HCT116 (cell line): ENCODE results near the gene SC5D.

ENCODE experiments used
- FOSL1 ChIP-seq: IDR thresholded peaks from 2 replicates; pipeline ENCODE4 v1.6.1; 2012; ENCODE audit warnings: low read depth
- POLR2A ChIP-seq: IDR thresholded peaks from 2 replicates; pipeline ENCODE4 v1.7.0; 2011; ENCODE audit warnings: borderline replicate concordance; ENCODE audit not compliant: insufficient read depth, insufficient read length; ENCODE audit errors: extremely low read depth
- YY1 ChIP-seq: IDR thresholded peaks from 2 replicates; pipeline ENCODE4 v1.6.1; 2011; ENCODE audit warnings: low read length, low read depth, moderate library complexity, mild to moderate bottlenecking; ENCODE audit not compliant: insufficient replicate concordance; ENCODE audit errors: extremely low read depth
- TF ChIP-seq, protein P1 (sequence below), 3 experiments: fragments of 200-600 bp in 1 of 3; sonication (generic) in 1 of 3; IDR thresholded peaks in 2 of 3; conservative IDR thresholded peaks in 1 of 3; 2 replicates each; pipeline ENCODE4 v1.5.1; 2012 to 2017; ENCODE audit warnings: low read depth in 2 of 3, low read length in 2 of 3, antibody characterized with exemption in 1 of 3, borderline replicate concordance in 1 of 3, control low read depth in 1 of 3, mild to moderate bottlenecking in 1 of 3, mixed read lengths in 1 of 3, mixed run types in 1 of 3, moderate library complexity in 1 of 3; ENCODE audit not compliant: insufficient read depth in 1 of 3
- TF ChIP-seq, protein P2 (sequence below): IDR thresholded peaks from 2 replicates; pipeline ENCODE4 v1.6.1; 2012

DNA sequence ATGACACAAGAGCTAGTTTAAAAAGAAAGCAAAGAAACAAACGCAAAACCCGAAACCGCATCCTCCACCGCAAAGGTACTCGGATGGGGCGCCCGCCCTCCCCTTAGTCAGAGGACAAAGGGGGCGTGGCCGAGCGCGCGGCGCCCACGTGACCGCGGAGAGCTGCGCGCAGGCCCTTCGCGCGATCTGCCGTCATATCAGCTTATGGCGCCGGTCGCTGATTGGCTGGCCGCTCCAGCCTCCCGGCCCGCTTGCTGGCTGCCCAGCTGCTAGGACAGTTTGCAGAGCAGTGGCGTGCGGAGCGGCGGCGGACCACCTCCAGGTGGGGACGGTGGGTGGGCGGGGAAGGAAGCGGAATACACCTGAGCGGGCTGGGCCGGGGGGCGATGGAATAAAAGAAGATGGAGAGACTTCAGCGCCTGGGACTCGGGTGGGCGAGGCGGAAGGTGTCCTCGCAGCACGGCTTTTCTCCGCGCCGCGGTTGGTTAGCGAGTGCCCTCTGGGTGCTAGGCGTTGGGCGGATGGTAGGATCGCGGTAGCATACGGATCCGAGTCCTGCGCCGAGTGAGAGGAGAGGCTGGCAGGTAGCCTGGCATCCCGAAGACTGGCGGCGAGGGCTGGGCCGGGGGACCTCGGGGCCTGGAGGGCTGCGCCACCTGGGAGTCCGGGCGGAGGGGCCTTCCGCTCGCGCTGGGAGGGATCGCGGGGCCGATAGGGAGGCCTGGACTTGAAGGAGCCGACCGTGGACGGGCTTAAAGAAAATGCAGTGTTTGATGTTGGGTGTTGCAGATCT is at the start of gene SC5D:
- TF ChIP-seq FOSL1 (no peak), POLR2A (peak; percentile 76), YY1 (peak; percentile 35)
- TF ChIP-seq, protein P1, sequence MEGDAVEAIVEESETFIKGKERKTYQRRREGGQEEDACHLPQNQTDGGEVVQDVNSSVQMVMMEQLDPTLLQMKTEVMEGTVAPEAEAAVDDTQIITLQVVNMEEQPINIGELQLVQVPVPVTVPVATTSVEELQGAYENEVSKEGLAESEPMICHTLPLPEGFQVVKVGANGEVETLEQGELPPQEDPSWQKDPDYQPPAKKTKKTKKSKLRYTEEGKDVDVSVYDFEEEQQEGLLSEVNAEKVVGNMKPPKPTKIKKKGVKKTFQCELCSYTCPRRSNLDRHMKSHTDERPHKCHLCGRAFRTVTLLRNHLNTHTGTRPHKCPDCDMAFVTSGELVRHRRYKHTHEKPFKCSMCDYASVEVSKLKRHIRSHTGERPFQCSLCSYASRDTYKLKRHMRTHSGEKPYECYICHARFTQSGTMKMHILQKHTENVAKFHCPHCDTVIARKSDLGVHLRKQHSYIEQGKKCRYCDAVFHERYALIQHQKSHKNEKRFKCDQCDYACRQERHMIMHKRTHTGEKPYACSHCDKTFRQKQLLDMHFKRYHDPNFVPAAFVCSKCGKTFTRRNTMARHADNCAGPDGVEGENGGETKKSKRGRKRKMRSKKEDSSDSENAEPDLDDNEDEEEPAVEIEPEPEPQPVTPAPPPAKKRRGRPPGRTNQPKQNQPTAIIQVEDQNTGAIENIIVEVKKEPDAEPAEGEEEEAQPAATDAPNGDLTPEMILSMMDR (IDR thresholded peaks at IDR 0.05 in 2 of 3, conservative IDR thresholded peaks at IDR 0.05 in 1 of 3; ENCODE audit: borderline replicate concordance in 1 of 3, insufficient read depth in 1 of 3, low read depth in 2 of 3, low read length in 2 of 3), result no peak
- TF ChIP-seq, protein P2, sequence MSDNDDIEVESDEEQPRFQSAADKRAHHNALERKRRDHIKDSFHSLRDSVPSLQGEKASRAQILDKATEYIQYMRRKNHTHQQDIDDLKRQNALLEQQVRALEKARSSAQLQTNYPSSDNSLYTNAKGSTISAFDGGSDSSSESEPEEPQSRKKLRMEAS, result peak; percentile 95
